NCI-H1417 (cell line): ENCODE measurements around the gene CACNB3.
A peak's percentile ranks its signal among the peaks of the same experiment; 100 is the strongest.
"Not testable (repeated sequence)": the region's sequence is repeated elsewhere in the genome, so short reads cannot be mapped to it uniquely, and the experiment has no call there.

ENCODE experiments used
- DNase-seq, 3 experiments: peaks; one replicate each; lab custom pipeline; 2025; lab: John Stamatoyannopoulos, UW

Gene CACNB3

DNA sequence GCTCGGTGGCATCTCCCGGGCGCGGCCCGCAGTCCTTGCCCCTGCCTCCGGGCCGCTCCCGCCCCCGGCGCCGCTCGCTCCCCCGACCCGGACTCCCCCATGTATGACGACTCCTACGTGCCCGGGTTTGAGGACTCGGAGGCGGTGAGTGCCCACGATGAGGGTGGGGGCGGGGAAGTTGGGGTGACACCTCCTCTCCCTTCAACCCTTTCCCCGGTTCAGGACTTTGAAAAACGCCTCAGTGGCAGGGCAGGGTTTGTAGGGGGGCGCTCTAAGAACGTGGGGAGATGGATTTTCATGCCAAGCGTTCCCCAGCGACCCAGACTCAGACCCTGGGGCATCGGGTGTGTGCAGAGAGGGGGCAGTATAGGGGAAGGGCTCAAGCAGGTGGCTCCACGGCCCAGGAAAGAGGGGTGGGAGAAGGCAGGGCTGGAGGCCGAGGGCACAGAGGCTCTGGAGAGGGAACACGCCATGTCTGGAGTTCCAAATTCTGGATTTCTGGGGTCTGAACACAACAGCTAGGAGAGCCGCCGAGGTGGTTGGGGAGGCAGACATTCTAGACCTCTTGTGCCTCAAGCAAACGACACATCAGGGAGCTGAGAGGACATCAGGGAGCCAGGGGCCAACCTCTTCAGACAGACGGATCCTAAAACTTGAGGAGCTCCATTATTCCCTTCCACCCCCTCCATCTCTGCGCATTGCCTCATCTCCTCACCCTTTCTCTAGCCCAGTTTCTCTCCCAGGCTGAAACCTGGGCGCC is 715 bp downstream of the CACNB3 start:
- DNase-seq: peak; percentile 60 to 84 (median 82)

GRCh38 chr12:48819986-48820725 is 1.9 kb downstream of the CACNB3 start:
- no peak for DNase-seq

DNA sequence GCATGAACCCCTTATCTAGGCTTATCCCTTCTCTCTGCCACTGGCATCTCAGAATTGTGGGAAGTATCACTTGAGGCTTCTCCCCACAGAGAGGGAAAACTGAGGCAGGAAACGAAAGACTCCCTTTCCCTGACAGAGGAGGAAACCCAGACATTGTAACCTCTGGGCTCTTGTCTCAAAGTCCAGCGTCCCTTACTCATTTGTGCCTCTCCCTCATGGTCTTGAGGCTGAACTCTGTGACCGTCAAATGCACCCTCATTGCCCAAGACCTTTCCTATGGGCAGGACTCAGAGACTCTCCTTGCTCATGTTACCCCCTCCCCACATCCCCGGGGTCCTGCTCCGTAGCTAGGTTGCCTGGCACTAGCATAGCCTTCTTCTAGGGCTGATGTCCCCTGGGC is 3.8 kb downstream of the CACNB3 start:
- no peak for DNase-seq

DNA sequence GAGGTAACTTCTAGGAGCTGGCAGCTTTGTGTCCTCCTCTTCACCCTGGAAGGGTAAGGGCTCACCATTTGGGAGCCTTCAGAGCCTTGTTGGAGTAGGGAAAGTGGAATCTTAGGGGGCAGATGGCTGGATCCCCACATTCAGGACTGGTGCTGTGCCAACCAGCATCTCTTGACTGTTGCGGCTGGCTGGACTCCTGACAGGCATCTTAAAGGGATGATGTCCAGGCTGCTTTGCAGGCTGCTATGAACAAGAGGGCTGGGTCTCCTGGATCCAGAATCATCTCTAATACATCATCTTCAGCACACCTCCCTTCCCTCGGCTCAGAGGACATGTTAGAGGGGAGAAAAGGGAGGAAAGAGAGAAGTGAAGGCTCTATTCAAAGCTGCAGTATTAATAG is 4.4 kb downstream of the CACNB3 start:
- no peak for DNase-seq

- DNase-seq: no peak
These were observed 5.0 kb downstream of the CACNB3 start for GRCh38 chr12:48823281-48823680.

DNA sequence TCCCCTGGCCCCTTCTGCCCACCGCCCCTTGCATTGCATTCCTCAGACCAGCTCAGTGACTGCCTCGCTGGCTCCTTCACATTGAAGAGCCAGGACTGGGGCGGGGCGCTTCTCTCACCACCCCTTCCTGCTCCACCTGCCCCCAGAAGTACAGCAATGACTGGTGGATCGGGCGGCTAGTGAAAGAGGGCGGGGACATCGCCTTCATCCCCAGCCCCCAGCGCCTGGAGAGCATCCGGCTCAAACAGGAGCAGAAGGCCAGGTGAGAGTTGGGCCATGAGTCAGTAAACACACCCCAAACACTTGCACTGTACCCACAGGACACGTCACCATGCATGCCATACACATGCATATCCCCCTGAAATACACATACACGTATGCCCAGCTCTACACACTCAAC is 5.8 kb downstream of the CACNB3 start:
- peak in 1 of 3 experiments; percentile 62 for DNase-seq

GRCh38 chr12:48824905-48825304 is 6.6 kb downstream of the CACNB3 start:
- no peak for DNase-seq

DNA sequence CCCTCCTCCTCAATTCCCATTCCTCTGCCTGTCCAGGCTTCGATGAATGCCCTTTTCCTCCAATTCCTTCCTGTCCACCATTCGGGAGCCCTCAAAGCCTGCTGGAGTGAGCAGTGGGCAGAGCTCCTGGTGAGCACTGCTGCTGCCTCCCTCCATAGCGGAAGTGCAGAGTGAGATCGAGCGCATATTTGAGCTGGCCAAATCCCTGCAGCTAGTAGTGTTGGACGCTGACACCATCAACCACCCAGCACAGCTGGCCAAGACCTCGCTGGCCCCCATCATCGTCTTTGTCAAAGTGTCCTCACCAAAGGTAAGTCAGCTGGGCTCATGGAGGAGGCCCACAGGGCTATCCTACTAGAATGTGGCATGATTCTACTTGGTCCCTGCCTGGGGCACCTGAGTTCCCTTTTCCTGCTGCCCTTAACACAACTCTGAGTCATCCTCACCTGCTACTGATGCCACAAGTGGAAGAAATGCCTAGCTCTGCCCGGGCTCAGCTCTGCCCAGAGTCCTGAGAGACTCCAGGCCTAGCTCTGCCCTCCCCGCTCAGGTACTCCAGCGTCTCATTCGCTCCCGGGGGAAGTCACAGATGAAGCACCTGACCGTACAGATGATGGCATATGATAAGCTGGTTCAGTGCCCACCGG is 8.0 kb downstream of the CACNB3 start:
- DNase-seq: no peak

- no peak for DNase-seq
These were observed 8.7 kb downstream of the CACNB3 start for GRCh38 chr12:48827026-48827425.

DNA sequence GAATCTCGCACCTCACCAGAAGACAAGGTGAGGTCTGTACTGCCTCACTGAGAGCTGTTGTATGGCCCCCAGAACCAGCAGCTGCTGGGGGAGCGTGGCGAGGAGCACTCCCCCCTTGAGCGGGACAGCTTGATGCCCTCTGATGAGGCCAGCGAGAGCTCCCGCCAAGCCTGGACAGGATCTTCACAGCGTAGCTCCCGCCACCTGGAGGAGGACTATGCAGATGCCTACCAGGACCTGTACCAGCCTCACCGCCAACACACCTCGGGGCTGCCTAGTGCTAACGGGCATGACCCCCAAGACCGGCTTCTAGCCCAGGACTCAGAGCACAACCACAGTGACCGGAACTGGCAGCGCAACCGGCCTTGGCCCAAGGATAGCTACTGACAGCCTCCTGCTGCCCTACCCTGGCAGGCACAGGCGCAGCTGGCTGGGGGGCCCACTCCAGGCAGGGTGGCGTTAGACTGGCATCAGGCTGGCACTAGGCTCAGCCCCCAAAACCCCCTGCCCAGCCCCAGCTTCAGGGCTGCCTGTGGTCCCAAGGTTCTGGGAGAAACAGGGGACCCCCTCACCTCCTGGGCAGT is 9.3 kb downstream of the CACNB3 start:
- DNase-seq: no peak

DNA sequence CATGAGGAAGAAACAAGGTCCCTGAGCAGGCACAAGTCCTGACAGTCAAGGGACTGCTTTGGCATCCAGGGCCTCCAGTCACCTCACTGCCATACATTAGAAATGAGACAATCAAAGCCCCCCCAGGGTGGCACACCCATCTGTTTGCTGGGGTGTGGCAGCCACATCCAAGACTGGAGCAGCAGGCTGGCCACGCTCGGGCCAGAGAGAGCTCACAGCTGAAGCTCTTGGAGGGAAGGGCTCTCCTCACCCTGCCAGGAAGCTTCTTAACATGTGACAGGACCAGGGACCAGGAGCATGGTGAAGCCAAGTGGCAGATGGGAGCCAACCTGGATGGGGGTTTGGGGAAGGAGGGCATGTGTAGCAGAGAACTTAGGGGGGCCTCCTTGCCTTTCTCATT is 10.0 kb downstream of the CACNB3 start:
- no peak for DNase-seq

- no peak for DNase-seq
These were observed 10.7 kb downstream of the CACNB3 start for GRCh38 chr12:48828841-48829575.

- DNase-seq: no peak
These were observed 13.0 kb downstream of the CACNB3 start for GRCh38 chr12:48831257-48831656.

- no peak for DNase-seq
These were observed 14.2 kb downstream of the CACNB3 start for GRCh38 chr12:48832321-48833060.

DNA sequence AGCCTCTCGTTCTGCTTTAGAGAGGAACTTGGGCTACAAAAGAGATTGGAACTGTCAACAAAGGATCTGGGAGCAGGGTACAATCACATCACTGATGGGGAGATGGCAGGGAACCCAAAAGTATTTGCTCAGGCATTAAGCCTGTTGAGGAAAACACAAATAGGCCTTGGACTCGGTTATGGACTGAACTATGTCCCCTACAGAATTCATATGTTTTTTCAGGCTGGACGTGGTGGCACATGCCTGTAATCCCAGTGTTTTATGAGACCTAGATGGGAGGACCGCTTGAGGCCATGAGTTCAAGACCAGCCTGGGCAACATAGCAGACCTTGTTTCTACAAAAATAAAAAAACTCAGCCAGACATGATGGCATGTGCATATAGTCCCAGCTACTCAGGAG is 19.8 kb downstream of the CACNB3 start:
- DNase-seq: no peak

- not testable (repeated sequence) for DNase-seq
These were observed 23.7 kb downstream of the CACNB3 start for GRCh38 chr12:48842021-48842420.

- peak; percentile 98 to 99 (median 98) for DNase-seq
These were observed 33.8 kb downstream of the CACNB3 start, which contains the start of gene DDX23 for GRCh38 chr12:48851883-48852733. Gene DDX23, minus strand, starts transcription at chr12:48852163. Its CDS starts 6,381 bp downstream, at chr12:48845782.

DNA sequence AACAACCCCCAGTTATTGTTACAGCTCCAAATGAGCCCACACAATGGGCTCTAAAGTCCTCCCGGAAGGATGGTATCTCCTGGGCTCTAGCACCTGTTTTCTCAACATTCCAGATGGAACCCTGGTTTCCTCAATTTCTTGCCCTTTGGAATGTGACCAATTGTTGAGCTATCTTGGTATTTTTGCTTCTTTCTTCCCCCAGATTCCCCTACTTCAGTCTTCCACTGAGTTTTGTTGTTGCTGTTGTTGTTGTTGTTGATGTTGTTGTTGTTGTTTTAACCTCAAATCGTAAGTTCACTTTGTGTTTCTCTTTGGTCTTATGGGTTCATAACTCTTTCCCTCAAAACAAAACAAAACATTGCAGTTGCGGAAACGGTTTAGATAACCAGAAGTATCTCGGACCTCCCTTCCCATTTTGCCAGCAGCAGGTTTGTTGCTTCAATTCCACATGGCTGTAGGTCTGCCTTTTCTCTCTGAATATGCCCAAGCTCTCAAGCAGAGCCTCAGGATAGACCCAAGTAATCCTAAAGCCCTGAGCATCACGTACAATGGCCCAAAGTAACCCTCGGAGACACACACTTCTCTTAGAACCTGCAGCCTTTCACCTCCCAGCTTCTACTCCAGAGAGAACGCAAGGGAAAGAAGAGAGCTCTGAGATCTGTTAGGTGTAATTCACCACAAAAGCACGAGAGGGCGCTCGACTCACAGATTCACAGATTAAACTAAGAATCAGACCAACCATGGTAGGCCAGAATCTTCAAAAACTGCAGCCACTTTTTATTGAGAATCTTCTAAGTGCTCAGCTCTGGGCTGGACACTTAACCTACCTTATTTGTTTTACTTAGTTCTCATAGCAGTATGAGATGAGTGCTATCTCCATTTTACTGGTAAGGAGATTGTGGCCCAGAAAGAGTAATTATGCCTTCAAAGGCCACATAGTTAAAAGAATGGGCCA is 34.7 kb downstream of the CACNB3 start:
- DNase-seq: peak; percentile 88 to 97 (median 94)

DNA sequence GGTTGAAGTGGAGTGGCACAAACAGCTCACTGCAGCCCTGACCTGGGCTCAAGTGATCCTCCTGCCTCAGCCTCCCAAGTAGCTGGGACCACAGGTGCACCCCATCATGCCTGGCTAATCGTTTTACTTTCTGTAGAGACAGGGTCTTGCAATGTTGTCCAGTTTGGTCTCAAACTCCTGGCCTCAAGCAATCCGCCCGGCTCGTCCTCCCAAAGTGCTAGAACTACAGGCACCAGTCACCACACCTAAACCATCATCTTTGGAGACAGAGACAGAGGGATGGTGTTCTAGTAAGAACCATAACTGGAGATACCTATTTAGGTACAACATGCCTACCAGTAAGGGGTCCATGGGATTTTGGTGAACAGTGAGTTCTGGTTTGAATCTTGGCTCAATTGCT is 36.2 kb downstream of the CACNB3 start:
- DNase-seq: no peak
